BLaER1 treated with 17β-estradiol and CSF1 and Interleukin-3, amounts not matched to agents 10 nM and 100 nM (cell line): ENCODE measurements around the gene CDAN1.
"Not testable (repeated sequence)": the region's sequence is repeated elsewhere in the genome, so short reads cannot be mapped to it uniquely, and the experiment has no call there.

Source experiments
- H3K27ac ChIP-seq, 11 experiments: shearing (Covaris generic); formaldehyde crosslinking; 2 replicates each; pipeline ENCODE4 v1.8.1; 2022
- H3K27me3 ChIP-seq, 11 experiments: shearing (Covaris generic); formaldehyde crosslinking; 2 replicates each; pipeline ENCODE4 v1.8.1; 2022
- H3K36me3 ChIP-seq, 11 experiments: shearing (Covaris generic); formaldehyde crosslinking; 2 replicates each; pipeline ENCODE4 v1.8.1; 2022
- H3K4me1 ChIP-seq, 10 experiments: shearing (Covaris generic); formaldehyde crosslinking; 2 replicates each; pipeline ENCODE4 v1.8.1; 2022
- H3K4me2 ChIP-seq, 11 experiments: shearing (Covaris generic); formaldehyde crosslinking; 2 replicates each; pipeline ENCODE4 v1.8.1; 2022
- H3K4me3 ChIP-seq, 10 experiments: shearing (Covaris generic); formaldehyde crosslinking; 2 replicates each; pipeline ENCODE4 v1.8.1; 2022
- H3K9ac ChIP-seq, 11 experiments: shearing (Covaris generic); formaldehyde crosslinking; 2 replicates each; pipeline ENCODE4 v1.8.1; 2022
- H3K9me3 ChIP-seq, 11 experiments: shearing (Covaris generic); formaldehyde crosslinking; replicated peaks in 1 of 11; 2 replicates each; pipeline ENCODE4 v1.8.1; 2022
- H4K20me1 ChIP-seq, 11 experiments: shearing (Covaris generic); formaldehyde crosslinking; 2 replicates each; pipeline ENCODE4 v1.8.1; 2022
- Cebpa-rat ChIP-seq, 11 experiments: shearing (Covaris generic); IDR thresholded peaks; 2 replicates each; pipeline ENCODE4 v1.8.1; 2022

CDAN1 gene

GRCh38 chr15:42691770-42692169 lies 45.2 kb downstream of the CDAN1 start:
- H3K27me3 ChIP-seq = no peaks in the 10 kb centered on the region
- TF ChIP-seq Cebpa-rat (IDR thresholded peaks at IDR 0.05) = no peak
- no peaks in the 10 kb centered on the region for H3K4me1 ChIP-seq
- peaks cover 32 to 99% (median 74%) of the 10 kb centered on the region in 11 experiments; a peak in 21 of 22 replicates for H3K36me3 ChIP-seq
- H3K4me3 ChIP-seq = no peak overlapping the region
- peaks cover 0 to 8% (median 0%) of the 10 kb centered on the region in 11 experiments; a peak in 2 of 22 replicates for H4K20me1 ChIP-seq
- no peak overlapping the region for H3K9ac ChIP-seq
- H3K9me3 ChIP-seq = no peaks in the 10 kb centered on the region
- H3K4me2 ChIP-seq = no peak overlapping the region
- no peak overlapping the region for H3K27ac ChIP-seq

- H3K9me3 ChIP-seq = no peaks in the 10 kb centered on the region
- H3K27me3 ChIP-seq = no peaks in the 10 kb centered on the region
- H3K27ac ChIP-seq = 0 out of 22 replicates have a peak overlapping the region, but pooled peaks of 1 of the 11 experiments have one; percentile 7
- no peak for TF ChIP-seq Cebpa-rat (IDR thresholded peaks at IDR 0.05)
- H4K20me1 ChIP-seq = peaks cover 0 to 8% (median 0%) of the 10 kb centered on the region in 11 experiments; a peak in 2 of 22 replicates
- H3K4me2 ChIP-seq = no peak overlapping the region
- H3K4me1 ChIP-seq = no peaks in the 10 kb centered on the region
- no peak overlapping the region for H3K9ac ChIP-seq
- H3K4me3 ChIP-seq = no peak overlapping the region
- peaks cover 36 to 99% (median 74%) of the 10 kb centered on the region in 11 experiments; a peak in 21 of 22 replicates for H3K36me3 ChIP-seq
These were observed 45.6 kb downstream of the CDAN1 start for GRCh38 chr15:42691308-42691707.

DNA sequence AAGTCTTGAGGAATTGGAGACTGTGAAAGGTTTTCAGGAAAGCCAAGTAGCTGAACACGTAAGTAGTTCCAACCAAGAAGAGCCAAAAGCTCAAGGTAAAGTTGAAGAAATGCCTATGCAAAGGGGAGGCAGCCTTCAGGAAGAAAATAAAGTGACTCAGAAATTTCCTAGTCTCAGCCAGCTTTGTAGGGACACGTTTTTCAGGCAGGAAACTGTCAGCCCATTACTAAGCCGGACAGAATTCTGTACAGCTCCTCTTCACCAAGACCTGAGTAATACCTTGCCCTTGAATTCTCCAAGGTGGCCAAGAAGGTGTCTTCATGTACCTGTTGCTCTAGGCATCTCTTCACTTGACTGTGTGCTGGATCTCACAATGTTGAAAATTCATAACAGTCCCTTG lies 48.6 kb downstream of the CDAN1 start:
- TF ChIP-seq Cebpa-rat (IDR thresholded peaks at IDR 0.05) = no peak
- no peaks in the 10 kb centered on the region for H3K4me1 ChIP-seq
- no peak overlapping the region for H3K4me2 ChIP-seq
- no peak overlapping the region for H3K4me3 ChIP-seq
- H3K36me3 ChIP-seq = peaks cover 51 to 99% (median 81%) of the 10 kb centered on the region in 11 experiments
- H4K20me1 ChIP-seq = peaks cover 0 to 8% (median 0%) of the 10 kb centered on the region in 11 experiments; a peak in 2 of 22 replicates
- no peak overlapping the region for H3K9ac ChIP-seq
- no peaks in the 10 kb centered on the region for H3K27me3 ChIP-seq
- no peaks in the 10 kb centered on the region for H3K9me3 ChIP-seq
- H3K27ac ChIP-seq = no peak overlapping the region

DNA sequence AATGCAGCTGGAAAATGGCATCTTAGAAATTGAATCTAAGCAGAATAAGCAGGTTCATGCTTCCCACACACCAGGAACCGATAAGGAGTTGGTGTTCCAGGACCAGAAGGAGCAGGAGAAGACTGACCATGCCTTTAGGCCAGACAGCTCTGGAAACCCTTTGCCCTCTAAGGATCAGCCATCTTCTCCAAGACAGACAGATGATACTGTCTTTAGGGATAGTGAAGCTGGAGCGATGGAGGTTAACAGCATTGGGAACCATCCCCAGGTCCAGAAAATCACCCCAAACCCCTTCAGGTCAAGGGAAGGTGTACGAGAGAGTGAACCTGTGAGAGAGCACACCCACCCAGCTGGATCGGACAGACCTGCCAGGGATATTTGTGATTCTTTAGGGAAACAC lies 49.2 kb downstream of the CDAN1 start:
- TF ChIP-seq Cebpa-rat (IDR thresholded peaks at IDR 0.05) = no peak
- no peak overlapping the region for H3K9ac ChIP-seq
- H3K4me1 ChIP-seq = no peaks in the 10 kb centered on the region
- no peak overlapping the region for H3K4me2 ChIP-seq
- no peak overlapping the region for H3K27ac ChIP-seq
- peaks cover 55 to 99% (median 81%) of the 10 kb centered on the region in 11 experiments for H3K36me3 ChIP-seq
- no peaks in the 10 kb centered on the region for H3K27me3 ChIP-seq
- peaks cover 0 to 8% (median 0%) of the 10 kb centered on the region in 11 experiments; a peak in 1 of 22 replicates for H4K20me1 ChIP-seq
- no peaks in the 10 kb centered on the region for H3K9me3 ChIP-seq
- H3K4me3 ChIP-seq = no peak overlapping the region

DNA sequence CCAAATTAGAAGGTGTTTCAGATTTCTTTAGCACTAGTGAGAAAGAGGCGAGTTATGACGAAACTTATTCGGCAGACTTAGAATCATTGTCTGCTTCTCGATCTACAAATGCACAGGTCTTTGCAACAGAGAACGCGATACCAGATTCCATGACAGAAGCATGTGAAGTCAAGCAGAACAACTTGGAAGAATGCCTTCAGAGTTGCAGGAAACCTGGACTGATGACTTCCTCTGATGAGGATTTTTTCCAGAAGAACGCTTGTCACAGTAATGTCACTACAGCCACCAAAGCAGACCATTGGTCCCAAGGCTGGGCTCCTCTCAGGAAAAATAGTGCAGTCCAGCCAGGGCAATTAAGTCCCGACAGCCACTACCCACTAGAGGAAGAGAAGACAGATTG lies 50.6 kb downstream of the CDAN1 start:
- Histone ChIP-seq H3K27me3 (no peaks in the 10 kb centered on the region), H3K36me3 (peaks cover 66 to 99% (median 83%) of the 10 kb centered on the region in 11 experiments), H3K9ac (no peak overlapping the region), H3K4me2 (no peak overlapping the region), H3K4me3 (no peak overlapping the region), H3K27ac (no peak overlapping the region), H4K20me1 (0 out of 22 replicates have a peak, but pooled peaks cover 0 to 5% (median 0%) of the 10 kb centered on the region in 11 experiments), H3K4me1 (no peaks in the 10 kb centered on the region), H3K9me3 (no peaks in the 10 kb centered on the region)
- TF ChIP-seq Cebpa-rat (IDR thresholded peaks at IDR 0.05) = no peak

DNA sequence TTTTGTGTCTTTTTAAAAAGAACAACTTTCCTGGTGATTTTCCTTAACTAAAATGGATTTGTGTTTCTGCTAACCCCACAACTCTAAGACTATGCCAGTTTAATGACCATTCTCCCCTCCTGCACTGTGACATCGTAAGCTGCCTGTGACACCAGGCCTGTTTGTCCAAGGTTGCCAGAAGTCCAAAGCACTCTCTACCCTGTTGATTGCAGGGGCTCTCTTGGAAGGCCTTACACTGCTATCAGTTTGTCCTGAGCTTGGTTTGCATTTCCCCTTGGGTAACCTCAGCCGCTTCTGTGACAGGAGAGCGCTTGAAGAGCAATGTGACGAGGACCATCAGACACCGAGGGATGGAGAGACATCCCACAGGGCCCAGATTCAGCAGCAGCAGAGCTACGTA lies 55.8 kb downstream of the CDAN1 start:
- Histone ChIP-seq H3K4me2 (no peak overlapping the region), H3K9me3 (no peaks in the 10 kb centered on the region), H3K4me1 (no peaks in the 10 kb centered on the region), H4K20me1 (0 out of 22 replicates have a peak, but pooled peaks cover 0 to 5% (median 0%) of the 10 kb centered on the region in 11 experiments), H3K4me3 (no peak overlapping the region), H3K36me3 (peaks cover 71 to 100% (median 93%) of the 10 kb centered on the region in 11 experiments), H3K27ac (no peak overlapping the region), H3K27me3 (no peaks in the 10 kb centered on the region), H3K9ac (no peak overlapping the region)
- TF ChIP-seq Cebpa-rat (IDR thresholded peaks at IDR 0.05) = no peak

DNA sequence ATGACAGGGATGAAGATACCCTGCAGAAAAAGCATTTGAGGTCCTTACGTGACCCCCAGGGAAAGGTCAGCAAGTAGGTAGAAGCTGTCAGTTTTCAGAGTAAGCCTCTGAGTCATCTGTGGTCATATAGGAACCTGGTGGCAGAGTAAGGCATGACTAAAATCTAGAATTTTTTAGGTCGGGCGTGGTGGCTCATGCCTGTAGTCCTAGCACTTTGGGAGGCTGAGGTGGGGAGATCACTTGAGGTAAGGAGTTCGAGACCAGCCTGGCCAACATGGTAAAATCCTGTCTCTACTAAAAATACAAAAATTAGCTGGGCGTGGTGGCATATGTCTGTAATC lies 56.8 kb downstream of the CDAN1 start:
- H3K27me3 ChIP-seq, H3K27ac ChIP-seq, H3K9ac ChIP-seq, H4K20me1 ChIP-seq, H3K4me3 ChIP-seq, H3K4me2 ChIP-seq, H3K9me3 ChIP-seq, H3K4me1 ChIP-seq: not testable (repeated sequence)
- peaks cover 71 to 100% (median 94%) of the 10 kb centered on the region in 11 experiments for H3K36me3 ChIP-seq

DNA sequence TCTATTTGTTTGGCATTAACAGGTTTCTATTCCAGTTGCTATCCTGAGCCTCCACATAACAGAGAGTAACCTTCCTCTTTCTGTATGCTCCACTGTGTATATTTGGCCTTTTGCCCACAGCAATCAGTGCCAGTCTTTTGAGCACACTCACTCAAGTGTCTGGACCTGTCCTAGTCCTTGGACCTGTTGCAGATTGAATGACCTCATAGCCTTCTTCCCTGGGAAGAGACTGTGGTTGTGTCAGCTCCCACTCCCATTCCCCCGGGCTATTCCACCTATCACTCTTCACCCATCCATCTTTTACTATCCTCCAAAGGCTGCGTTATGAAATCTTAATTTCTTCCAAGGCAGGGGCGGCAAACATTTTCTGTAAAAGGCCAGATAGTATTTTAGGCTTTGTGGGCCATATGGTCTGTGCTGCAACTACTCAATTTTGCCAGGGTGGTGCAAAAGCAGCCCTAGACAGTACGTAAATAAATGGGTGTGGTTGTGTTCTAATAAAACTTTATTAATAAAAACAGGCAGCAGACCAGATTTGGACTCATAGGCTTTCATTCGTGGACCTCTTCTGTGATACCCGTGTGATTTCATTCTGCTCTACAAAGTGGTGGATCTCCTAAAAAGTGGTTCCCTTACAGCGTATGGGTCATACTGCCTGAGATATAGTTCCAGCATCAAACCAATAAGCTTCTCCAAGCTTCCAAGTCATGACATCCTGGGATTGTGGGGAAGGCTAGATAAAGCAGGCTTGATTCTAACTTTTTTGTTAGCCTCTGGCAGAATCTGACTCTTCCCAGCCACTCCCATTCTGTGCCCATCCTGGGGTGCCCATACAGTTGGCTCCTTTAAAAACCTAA lies 57.4 kb downstream of the CDAN1 start:
- no peaks in the 10 kb centered on the region for H3K27me3 ChIP-seq
- no peak for TF ChIP-seq Cebpa-rat (IDR thresholded peaks at IDR 0.05)
- H3K4me2 ChIP-seq = no peak overlapping the region
- no peak overlapping the region for H3K4me3 ChIP-seq
- peaks cover 67 to 100% (median 94%) of the 10 kb centered on the region in 11 experiments for H3K36me3 ChIP-seq
- H3K9ac ChIP-seq = no peak overlapping the region
- H4K20me1 ChIP-seq = 0 out of 22 replicates have a peak, but pooled peaks cover 0 to 5% (median 0%) of the 10 kb centered on the region in 11 experiments
- no peaks in the 10 kb centered on the region for H3K4me1 ChIP-seq
- H3K9me3 ChIP-seq = no peaks in the 10 kb centered on the region
- H3K27ac ChIP-seq = no peak overlapping the region

- H3K27ac ChIP-seq = no peak overlapping the region
- H3K36me3 ChIP-seq = peaks cover 48 to 93% (median 73%) of the 10 kb centered on the region in 11 experiments
- no peaks in the 10 kb centered on the region for H3K4me1 ChIP-seq
- no peak overlapping the region for H3K4me3 ChIP-seq
- no peaks in the 10 kb centered on the region for H4K20me1 ChIP-seq
- no peaks in the 10 kb centered on the region for H3K27me3 ChIP-seq
- no peaks in the 10 kb centered on the region for H3K9me3 ChIP-seq
- H3K4me2 ChIP-seq = no peak overlapping the region
- TF ChIP-seq Cebpa-rat (IDR thresholded peaks at IDR 0.05) = no peak
- no peak overlapping the region for H3K9ac ChIP-seq
These were observed 61.9 kb downstream of the CDAN1 start for GRCh38 chr15:42675021-42675420.

DNA sequence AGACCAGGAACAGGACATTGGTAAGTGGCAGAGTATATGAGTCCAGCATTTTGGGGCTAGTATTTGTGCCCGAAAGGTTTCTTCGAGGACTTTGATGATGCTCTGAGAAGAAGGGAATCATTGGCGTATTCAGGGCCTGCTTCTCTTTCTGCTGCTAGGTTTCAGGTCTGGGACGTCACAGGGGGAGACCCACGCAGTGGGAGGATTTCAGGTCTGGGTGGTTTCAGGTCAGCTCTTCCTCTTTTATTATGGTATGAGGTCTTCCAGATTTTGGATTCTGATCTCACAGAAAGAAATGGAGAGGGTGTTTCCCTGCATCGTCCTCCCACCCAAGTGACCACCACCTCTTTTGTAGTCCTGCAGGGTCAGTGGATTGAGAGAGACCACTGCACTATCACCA lies 62.5 kb downstream of the CDAN1 start:
- Histone ChIP-seq H4K20me1 (no peaks in the 10 kb centered on the region), H3K27me3 (no peaks in the 10 kb centered on the region), H3K27ac (no peak overlapping the region), H3K9me3 (no peaks in the 10 kb centered on the region), H3K4me3 (no peak overlapping the region), H3K4me1 (no peaks in the 10 kb centered on the region), H3K9ac (no peak overlapping the region), H3K4me2 (no peak overlapping the region), H3K36me3 (peaks cover 44 to 87% (median 71%) of the 10 kb centered on the region in 11 experiments)
- TF ChIP-seq Cebpa-rat (IDR thresholded peaks at IDR 0.05) = no peak
